Fibroblast of lung (primary cell): ENCODE data around the gene FGF14. TPM values are rescaled to one million over a fixed set of nuclear protein-coding genes. Genes with fewer than 3 reads are reported as not detected.

Experiments
- DNase-seq, 2 donors: peaks; one replicate each; pipeline versions ENCODE4 v3.0.0 to v3.0.0-alpha.2; 2010; ENCODE audit warnings: low read depth in 2 of 2
- H2AFZ ChIP-seq: 2 replicates; pipeline ENCODE4 v1.5.1; 2012; ENCODE audit warnings: low read length, control low read depth, inconsistent platforms
- H3K27ac ChIP-seq: 2 replicates; pipeline ENCODE4 v1.5.1; 2011; ENCODE audit warnings: low read length, control low read depth; ENCODE audit not compliant: insufficient read depth
- H3K27me3 ChIP-seq: 2 replicates; pipeline ENCODE4 v1.5.1; 2011; ENCODE audit warnings: mild to moderate bottlenecking, low read length; ENCODE audit not compliant: control insufficient read depth, insufficient read depth
- H3K36me3 ChIP-seq: 2 replicates; pipeline ENCODE4 v1.5.1; 2011; ENCODE audit warnings: low read length; ENCODE audit not compliant: control insufficient read depth, insufficient read depth
- H3K4me1 ChIP-seq: 2 replicates; pipeline ENCODE4 v1.5.1; 2011; ENCODE audit warnings: low read length; ENCODE audit not compliant: control insufficient read depth, insufficient read depth; ENCODE audit errors: extremely low read depth
- H3K4me2 ChIP-seq: 2 replicates; pipeline ENCODE4 v1.5.1; 2011; ENCODE audit warnings: low read length, control low read depth; ENCODE audit not compliant: insufficient read depth; ENCODE audit errors: extremely low read depth
- H3K4me3 ChIP-seq, 4 experiments: fragments of 200-600 bp in 1 of 4; sonication (generic) in 1 of 4; replicated peaks in 1 of 4; 2 replicates each; pipeline ENCODE4 v1.5.1; 2011 to 2016; ENCODE audit warnings: low read length in 4 of 4, low read depth in 3 of 4, mild to moderate bottlenecking in 3 of 4, control low read depth in 2 of 4, inconsistent platforms in 1 of 4, mixed read lengths in 1 of 4; ENCODE audit not compliant: insufficient read depth in 1 of 4; ENCODE audit errors: control extremely low read depth in 1 of 4
- H3K79me2 ChIP-seq: 2 replicates; pipeline ENCODE4 v1.5.1; 2012; ENCODE audit warnings: mild to moderate bottlenecking, low read length, inconsistent platforms; ENCODE audit not compliant: control insufficient read depth, insufficient read depth
- H3K9ac ChIP-seq: 2 replicates; pipeline ENCODE4 v1.5.1; 2011; ENCODE audit warnings: mild to moderate bottlenecking, low read length, control low read depth; ENCODE audit not compliant: insufficient read depth
- H3K9me3 ChIP-seq: 2 replicates; pipeline ENCODE4 v1.5.1; 2012; ENCODE audit warnings: low read depth, low read length; ENCODE audit not compliant: control insufficient read depth, insufficient read depth
- H4K20me1 ChIP-seq: 2 replicates; pipeline ENCODE4 v1.5.1; 2011; ENCODE audit warnings: low read length; ENCODE audit not compliant: control insufficient read depth, insufficient read depth; ENCODE audit errors: extremely low read depth
- CTCF ChIP-seq, 2 donors: IDR thresholded peaks in 1 of 2; conservative IDR thresholded peaks in 1 of 2; 1 replicate in 1 of 2; 2 replicates in 1 of 2; pipeline ENCODE4 v1.5.1; 2011 to 2012; ENCODE audit warnings: low read length in 2 of 2, control low read depth in 1 of 2, inconsistent platforms in 1 of 2, low read depth in 1 of 2, mild to moderate bottlenecking in 1 of 2
- EZH2 ChIP-seq: IDR thresholded peaks from 2 replicates; pipeline ENCODE4 v1.5.1; 2012; ENCODE audit warnings: low read length, control low read depth, mild to moderate bottlenecking; ENCODE audit errors: missing control alignments
- polyA plus RNA-seq, 2 donors: library from polyadenylated mRNA; depleted of rRNA in 1 of 2; stranded (reverse) in 1 of 2; unstranded in 1 of 2; fragments of >200 nt; gene quantifications; 2 replicates each; pipeline ENCODE4 v1.2.1, GENCODE V29; 2011 to 2012; ENCODE audit warnings: missing spikeins in 1 of 2
- total RNA-seq: library from RNA; depleted of rRNA; stranded (reverse); fragments of >200 nt; gene quantifications from 2 replicates; pipeline ENCODE4 v1.2.1, GENCODE V29; 2014

FGF14 gene
- total and polyA plus RNA-seq, 2 donors (not counting 1 experiment from before 2014, with no cell fraction given), result 0.94 to 7.8 TPM

DNA sequence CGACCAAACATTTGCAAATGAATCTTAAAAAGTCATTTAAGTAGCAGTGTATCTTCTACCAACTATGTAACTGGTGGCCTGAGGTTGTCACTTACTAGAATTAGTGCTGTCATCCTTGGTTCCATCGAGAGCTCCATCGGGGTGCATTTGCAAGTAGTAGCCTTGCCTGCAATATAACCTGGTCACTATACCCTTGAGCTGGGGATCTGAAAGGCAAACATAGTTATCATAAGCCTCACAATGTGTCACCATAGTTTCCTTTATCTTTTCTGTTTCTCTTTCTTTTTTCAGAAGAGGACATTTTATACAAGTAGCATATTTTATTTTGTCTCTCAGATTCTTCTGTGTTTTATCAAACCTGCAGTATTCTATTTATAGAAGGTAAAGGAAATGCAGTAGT, 526.8 kb downstream of the FGF14 start:
- Histone ChIP-seq H3K36me3 (no peaks in the 10 kb centered on the region), H3K4me2 (no peak overlapping the region), H3K4me3 (no peak overlapping the region), H4K20me1 (no peaks in the 10 kb centered on the region), H3K4me1 (no peaks in the 10 kb centered on the region), H3K79me2 (no peaks in the 10 kb centered on the region), H3K27me3 (no peaks in the 10 kb centered on the region), H3K27ac (no peak overlapping the region), H3K9ac (no peak overlapping the region), H3K9me3 (no peaks in the 10 kb centered on the region), H2AFZ (no peak overlapping the region)
- no peak for DNase-seq
- no peak for TF ChIP-seq CTCF (conservative IDR thresholded peaks at IDR 0.05 in 1 of 2, IDR thresholded peaks at IDR 0.05 in 1 of 2; ENCODE audit: low read depth in 1 of 2, low read length in 2 of 2)
- no peak for TF ChIP-seq EZH2

- Histone ChIP-seq H3K4me2 (no peak overlapping the region), H3K36me3 (no peaks in the 10 kb centered on the region), H3K79me2 (no peaks in the 10 kb centered on the region), H4K20me1 (no peaks in the 10 kb centered on the region), H2AFZ (no peak overlapping the region), H3K27me3 (no peaks in the 10 kb centered on the region), H3K9me3 (no peaks in the 10 kb centered on the region), H3K4me3 (no peak overlapping the region), H3K4me1 (no peaks in the 10 kb centered on the region), H3K9ac (no peak overlapping the region), H3K27ac (no peak overlapping the region)
- DNase-seq, result peak in 1 of 2 donors; percentile 6
- TF ChIP-seq CTCF (conservative IDR thresholded peaks at IDR 0.05 in 1 of 2, IDR thresholded peaks at IDR 0.05 in 1 of 2; ENCODE audit: low read depth in 1 of 2, low read length in 2 of 2) (no peak), EZH2 (no peak)
Measured at GRCh38 chr13:101869553-101869952, 532.3 kb downstream of the FGF14 start.

DNA sequence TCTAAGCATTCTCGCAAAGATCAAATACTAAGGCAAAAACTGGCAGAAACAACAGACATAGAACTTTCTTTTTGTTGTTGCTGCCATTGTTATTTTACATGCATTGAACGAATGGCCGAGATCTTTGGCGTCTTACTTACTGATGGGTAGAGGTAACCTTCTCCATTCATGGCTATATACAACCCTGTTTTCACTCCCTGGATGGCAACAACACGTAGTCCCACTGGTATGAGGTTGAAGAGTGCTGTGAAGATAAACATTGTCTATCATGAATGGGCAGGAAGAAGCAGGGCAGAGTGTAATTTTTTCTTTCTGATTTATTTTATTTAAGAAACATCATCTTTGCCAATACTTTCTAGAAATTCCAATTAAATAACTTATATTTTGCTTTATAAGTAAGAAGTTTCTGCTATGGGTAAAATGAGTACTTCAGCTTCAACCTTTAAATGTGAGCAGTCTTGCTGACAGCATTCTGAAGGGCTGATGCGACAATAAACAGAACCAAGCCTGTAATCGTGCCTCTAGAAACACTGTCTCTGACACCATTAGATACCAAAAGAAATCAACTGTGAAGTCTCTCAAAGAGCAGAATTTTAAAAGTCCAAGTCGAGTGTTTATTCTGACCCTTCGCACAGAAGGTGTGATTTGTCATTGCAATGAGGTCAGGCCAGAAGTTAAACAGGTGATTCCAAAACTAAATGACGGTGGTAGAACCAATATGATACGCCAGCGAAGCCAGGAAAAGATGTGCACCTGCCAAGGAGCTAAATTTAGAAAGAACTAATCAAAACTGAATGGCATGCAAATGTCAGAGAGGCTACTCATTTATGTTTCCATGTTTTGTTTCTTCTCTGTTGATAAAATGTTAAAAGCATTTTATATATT, 533.0 kb downstream of the FGF14 start:
- H2AFZ ChIP-seq, result no peak overlapping the region
- no peaks in the 10 kb centered on the region for H3K36me3 ChIP-seq
- no peak for DNase-seq
- no peak overlapping the region for H3K9ac ChIP-seq
- no peak overlapping the region for H3K4me3 ChIP-seq
- no peaks in the 10 kb centered on the region for H3K27me3 ChIP-seq
- H3K4me1 ChIP-seq, result no peaks in the 10 kb centered on the region
- no peak overlapping the region for H3K27ac ChIP-seq
- no peak overlapping the region for H3K4me2 ChIP-seq
- no peaks in the 10 kb centered on the region for H3K9me3 ChIP-seq
- TF ChIP-seq EZH2 (no peak), CTCF (conservative IDR thresholded peaks at IDR 0.05 in 1 of 2, IDR thresholded peaks at IDR 0.05 in 1 of 2; ENCODE audit: low read depth in 1 of 2, low read length in 2 of 2) (no peak)
- H4K20me1 ChIP-seq, result no peaks in the 10 kb centered on the region
- H3K79me2 ChIP-seq, result no peaks in the 10 kb centered on the region
